Sigmoid colon (tissue), 4 donors: Measurements from ENCODE around the gene PLCB2.
A peak's percentile ranks its signal among the peaks of the same experiment; 100 is the strongest.

Experiments used
- POLR2A ChIP-seq, 2 donors: fragments of 450-650 bp; IDR thresholded peaks; one replicate each; pipeline ENCODE4 v1.6.1; 2016; ENCODE audit warnings: antibody characterized with exemption in 2 of 2, mild to moderate bottlenecking in 2 of 2, moderate library complexity in 2 of 2
- POLR2AphosphoS5 ChIP-seq, 4 donors: sonication (generic); formaldehyde crosslinking; IDR thresholded peaks; one replicate each; pipeline ENCODE4 v1.6.1; 2017; ENCODE audit warnings: antibody characterized with exemption in 4 of 4
- TF ChIP-seq, protein P1 (sequence below), 4 experiments: fragments of 450-650 bp in 3 of 4; fragments of 200-600 bp in 1 of 4; IDR thresholded peaks; one replicate each; pipeline ENCODE4 v1.5.1; 2016 to 2019; ENCODE audit warnings: antibody characterized with exemption in 4 of 4, mild to moderate bottlenecking in 3 of 4, moderate library complexity in 2 of 4

DNA sequence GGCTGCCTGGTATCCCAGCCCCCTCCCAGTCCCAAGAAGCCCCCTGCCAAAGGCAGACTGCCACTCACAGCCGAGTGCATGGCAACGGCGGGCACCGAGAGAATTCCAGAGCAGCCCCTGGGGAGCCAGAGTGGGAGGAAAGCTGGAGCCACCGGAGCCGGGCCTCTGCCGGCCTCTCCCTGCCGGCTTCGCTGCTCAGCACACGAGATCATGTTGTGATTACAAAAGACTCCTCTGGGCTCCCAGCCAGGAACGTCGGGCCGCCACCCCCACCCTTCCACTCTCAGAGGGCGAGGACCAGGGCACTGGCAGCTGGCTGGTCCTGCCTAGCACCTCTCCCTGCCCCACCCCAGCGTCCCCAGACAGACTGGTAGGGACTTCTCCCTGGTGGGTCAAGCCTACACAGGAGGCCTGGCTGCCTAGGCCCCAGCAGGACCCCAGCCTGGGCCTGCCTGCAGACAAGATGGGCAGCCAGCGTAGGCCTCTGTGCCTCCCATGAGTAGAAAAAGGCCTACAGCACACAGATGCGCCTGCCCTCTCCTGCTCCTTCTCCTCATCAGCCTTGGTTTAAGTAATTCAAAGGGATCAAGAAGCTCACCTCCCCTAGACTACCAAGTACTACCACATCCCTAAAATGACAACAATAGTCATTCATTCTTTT lies 33.1 kb upstream of the PLCB2 start, which contains the start of gene CCDC9B:
- TF ChIP-seq, protein P1, sequence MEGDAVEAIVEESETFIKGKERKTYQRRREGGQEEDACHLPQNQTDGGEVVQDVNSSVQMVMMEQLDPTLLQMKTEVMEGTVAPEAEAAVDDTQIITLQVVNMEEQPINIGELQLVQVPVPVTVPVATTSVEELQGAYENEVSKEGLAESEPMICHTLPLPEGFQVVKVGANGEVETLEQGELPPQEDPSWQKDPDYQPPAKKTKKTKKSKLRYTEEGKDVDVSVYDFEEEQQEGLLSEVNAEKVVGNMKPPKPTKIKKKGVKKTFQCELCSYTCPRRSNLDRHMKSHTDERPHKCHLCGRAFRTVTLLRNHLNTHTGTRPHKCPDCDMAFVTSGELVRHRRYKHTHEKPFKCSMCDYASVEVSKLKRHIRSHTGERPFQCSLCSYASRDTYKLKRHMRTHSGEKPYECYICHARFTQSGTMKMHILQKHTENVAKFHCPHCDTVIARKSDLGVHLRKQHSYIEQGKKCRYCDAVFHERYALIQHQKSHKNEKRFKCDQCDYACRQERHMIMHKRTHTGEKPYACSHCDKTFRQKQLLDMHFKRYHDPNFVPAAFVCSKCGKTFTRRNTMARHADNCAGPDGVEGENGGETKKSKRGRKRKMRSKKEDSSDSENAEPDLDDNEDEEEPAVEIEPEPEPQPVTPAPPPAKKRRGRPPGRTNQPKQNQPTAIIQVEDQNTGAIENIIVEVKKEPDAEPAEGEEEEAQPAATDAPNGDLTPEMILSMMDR (IDR thresholded peaks at IDR 0.05) = no peak
- TF ChIP-seq POLR2AphosphoS5 (IDR thresholded peaks at IDR 0.05) = peak; percentile 94 to 95 (median 94)
- peak; percentile 96 for TF ChIP-seq POLR2A (IDR thresholded peaks at IDR 0.05)
